Measurements from ENCODE around the gene GRIA3.

GRIA3 gene

GRCh38 chrX:123193101-123193500 is 9.0 kb downstream of the GRIA3 start:
- Histone ChIP-seq H3K27me3 (ENCODE audit: control insufficient read depth, insufficient read depth, low read length) (peaks cover 19% of the 10 kb centered on the region; the same call in 1 of the 2 replicates), H3K9ac (ENCODE audit: low read length) (no peak overlapping the region), H3K9me3 (ENCODE audit: control insufficient read depth, insufficient read depth, low read depth, low read length) (no peaks in the 10 kb centered on the region), H3K36me3 (ENCODE audit: control insufficient read depth, insufficient read depth, low read length) (no peaks in the 10 kb centered on the region), H3K27ac (ENCODE audit: low read depth, low read length) (no peak overlapping the region), H3K4me3 (ENCODE audit: low read depth, low read length) (no peak overlapping the region), H3K4me1 (ENCODE audit: control insufficient read depth, insufficient read depth, low read length) (peaks cover 19% of the 10 kb centered on the region; the same call in 1 of the 2 replicates)

- Histone ChIP-seq H3K4me3 (ENCODE audit: low read depth, low read length) (no peak overlapping the region), H3K4me1 (ENCODE audit: control insufficient read depth, insufficient read depth, low read length) (peaks cover 10% of the 10 kb centered on the region; the same call in 1 of the 2 replicates), H3K36me3 (ENCODE audit: control insufficient read depth, insufficient read depth, low read length) (no peaks in the 10 kb centered on the region), H3K9me3 (ENCODE audit: control insufficient read depth, insufficient read depth, low read depth, low read length) (no peaks in the 10 kb centered on the region), H3K9ac (ENCODE audit: low read length) (no peak overlapping the region), H3K27me3 (ENCODE audit: control insufficient read depth, insufficient read depth, low read length) (no peaks in the 10 kb centered on the region; the same call in 1 of the 2 replicates), H3K27ac (ENCODE audit: low read depth, low read length) (no peak overlapping the region)
Measured at GRCh38 chrX:123199338-123199737, 15.3 kb downstream of the GRIA3 start.

- Histone ChIP-seq H3K9me3 (ENCODE audit: control insufficient read depth, insufficient read depth, low read depth, low read length) (no peaks in the 10 kb centered on the region), H3K4me1 (ENCODE audit: control insufficient read depth, insufficient read depth, low read length) (peaks cover 10% of the 10 kb centered on the region; the same call in 1 of the 2 replicates), H3K27ac (ENCODE audit: low read depth, low read length) (no peak overlapping the region), H3K36me3 (ENCODE audit: control insufficient read depth, insufficient read depth, low read length) (no peaks in the 10 kb centered on the region), H3K4me3 (ENCODE audit: low read depth, low read length) (no peak overlapping the region), H3K9ac (ENCODE audit: low read length) (no peak overlapping the region), H3K27me3 (ENCODE audit: control insufficient read depth, insufficient read depth, low read length) (no peaks in the 10 kb centered on the region; the same call in 1 of the 2 replicates)
Measured at GRCh38 chrX:123201720-123202119, 17.6 kb downstream of the GRIA3 start.

- Histone ChIP-seq H3K27me3 (ENCODE audit: control insufficient read depth, insufficient read depth, low read length) (no peaks in the 10 kb centered on the region; the same call in 1 of the 2 replicates), H3K4me1 (ENCODE audit: control insufficient read depth, insufficient read depth, low read length) (peaks cover 10% of the 10 kb centered on the region; the same call in 1 of the 2 replicates), H3K4me3 (ENCODE audit: low read depth, low read length) (no peak overlapping the region), H3K27ac (ENCODE audit: low read depth, low read length) (no peak overlapping the region), H3K36me3 (ENCODE audit: control insufficient read depth, insufficient read depth, low read length) (no peaks in the 10 kb centered on the region), H3K9ac (ENCODE audit: low read length) (no peak overlapping the region), H3K9me3 (ENCODE audit: control insufficient read depth, insufficient read depth, low read depth, low read length) (no peaks in the 10 kb centered on the region)
Measured at GRCh38 chrX:123202523-123202922, 18.4 kb downstream of the GRIA3 start.

- Histone ChIP-seq H3K27ac (ENCODE audit: low read depth, low read length) (no peak overlapping the region), H3K27me3 (ENCODE audit: control insufficient read depth, insufficient read depth, low read length) (no peaks in the 10 kb centered on the region; the same call in 1 of the 2 replicates), H3K4me1 (ENCODE audit: control insufficient read depth, insufficient read depth, low read length) (peaks cover under 1% of the 10 kb centered on the region; the same call in 1 of the 2 replicates), H3K4me3 (ENCODE audit: low read depth, low read length) (no peak overlapping the region), H3K36me3 (ENCODE audit: control insufficient read depth, insufficient read depth, low read length) (no peaks in the 10 kb centered on the region), H3K9me3 (ENCODE audit: control insufficient read depth, insufficient read depth, low read depth, low read length) (no peaks in the 10 kb centered on the region), H3K9ac (ENCODE audit: low read length) (no peak overlapping the region)
Measured at GRCh38 chrX:123203772-123204171, 19.7 kb downstream of the GRIA3 start.

GRCh38 chrX:123206176-123206575 is 22.1 kb downstream of the GRIA3 start:
- Histone ChIP-seq H3K4me1 (ENCODE audit: control insufficient read depth, insufficient read depth, low read length) (no peaks in the 10 kb centered on the region), H3K27me3 (ENCODE audit: control insufficient read depth, insufficient read depth, low read length) (no peaks in the 10 kb centered on the region; the same call in 1 of the 2 replicates), H3K4me3 (ENCODE audit: low read depth, low read length) (no peak overlapping the region), H3K9ac (ENCODE audit: low read length) (no peak overlapping the region), H3K27ac (ENCODE audit: low read depth, low read length) (no peak overlapping the region), H3K9me3 (ENCODE audit: control insufficient read depth, insufficient read depth, low read depth, low read length) (no peaks in the 10 kb centered on the region), H3K36me3 (ENCODE audit: control insufficient read depth, insufficient read depth, low read length) (no peaks in the 10 kb centered on the region)

- H3K4me1 ChIP-seq (ENCODE audit: control insufficient read depth, insufficient read depth, low read length): peaks cover 2% of the 10 kb centered on the region; the same call in 1 of the 2 replicates
- no peak overlapping the region for H3K4me3 ChIP-seq (ENCODE audit: low read depth, low read length)
- no peak overlapping the region for H3K9ac ChIP-seq (ENCODE audit: low read length)
- no peaks in the 10 kb centered on the region for H3K36me3 ChIP-seq (ENCODE audit: control insufficient read depth, insufficient read depth, low read length)
- no peaks in the 10 kb centered on the region for H3K9me3 ChIP-seq (ENCODE audit: control insufficient read depth, insufficient read depth, low read depth, low read length)
- no peak overlapping the region for H3K27ac ChIP-seq (ENCODE audit: low read depth, low read length)
- peaks cover under 1% of the 10 kb centered on the region; the same call in 1 of the 2 replicates for H3K27me3 ChIP-seq (ENCODE audit: control insufficient read depth, insufficient read depth, low read length)
Measured at GRCh38 chrX:123210252-123210651, 26.2 kb downstream of the GRIA3 start.

- H3K9ac ChIP-seq (ENCODE audit: low read length): no peak overlapping the region
- peaks cover 29% of the 10 kb centered on the region; the same call in 1 of the 2 replicates for H3K27me3 ChIP-seq (ENCODE audit: control insufficient read depth, insufficient read depth, low read length)
- no peak overlapping the region for H3K27ac ChIP-seq (ENCODE audit: low read depth, low read length)
- peaks cover 18% of the 10 kb centered on the region for H3K4me1 ChIP-seq (ENCODE audit: control insufficient read depth, insufficient read depth, low read length)
- no peak overlapping the region for H3K4me3 ChIP-seq (ENCODE audit: low read depth, low read length)
- no peaks in the 10 kb centered on the region for H3K9me3 ChIP-seq (ENCODE audit: control insufficient read depth, insufficient read depth, low read depth, low read length)
- H3K36me3 ChIP-seq (ENCODE audit: control insufficient read depth, insufficient read depth, low read length): no peaks in the 10 kb centered on the region
Measured at GRCh38 chrX:123215397-123216089, 31.5 kb downstream of the GRIA3 start.

- no peak overlapping the region for H3K4me3 ChIP-seq (ENCODE audit: low read depth, low read length)
- H3K36me3 ChIP-seq (ENCODE audit: control insufficient read depth, insufficient read depth, low read length): no peaks in the 10 kb centered on the region
- no peaks in the 10 kb centered on the region for H3K9me3 ChIP-seq (ENCODE audit: control insufficient read depth, insufficient read depth, low read depth, low read length)
- no peak overlapping the region for H3K9ac ChIP-seq (ENCODE audit: low read length)
- no peak overlapping the region for H3K27ac ChIP-seq (ENCODE audit: low read depth, low read length)
- H3K4me1 ChIP-seq (ENCODE audit: control insufficient read depth, insufficient read depth, low read length): peaks cover 19% of the 10 kb centered on the region
- H3K27me3 ChIP-seq (ENCODE audit: control insufficient read depth, insufficient read depth, low read length): peaks cover 34% of the 10 kb centered on the region; the same call in 1 of the 2 replicates
Measured at GRCh38 chrX:123217077-123217476, 33.0 kb downstream of the GRIA3 start.

- Histone ChIP-seq H3K27me3 (ENCODE audit: control insufficient read depth, insufficient read depth, low read length) (peaks cover 39% of the 10 kb centered on the region; the same call in 1 of the 2 replicates), H3K4me3 (ENCODE audit: low read depth, low read length) (no peak overlapping the region), H3K36me3 (ENCODE audit: control insufficient read depth, insufficient read depth, low read length) (no peaks in the 10 kb centered on the region), H3K9me3 (ENCODE audit: control insufficient read depth, insufficient read depth, low read depth, low read length) (no peaks in the 10 kb centered on the region), H3K27ac (ENCODE audit: low read depth, low read length) (no peak overlapping the region), H3K9ac (ENCODE audit: low read length) (no peak overlapping the region), H3K4me1 (ENCODE audit: control insufficient read depth, insufficient read depth, low read length) (peaks cover 19% of the 10 kb centered on the region)
Measured at GRCh38 chrX:123217728-123218127, 33.6 kb downstream of the GRIA3 start.

GRCh38 chrX:123219916-123220315 is 35.8 kb downstream of the GRIA3 start:
- Histone ChIP-seq H3K9ac (ENCODE audit: low read length) (no peak overlapping the region), H3K27me3 (ENCODE audit: control insufficient read depth, insufficient read depth, low read length) (peaks cover 52% of the 10 kb centered on the region; the same call in 1 of the 2 replicates), H3K4me1 (ENCODE audit: control insufficient read depth, insufficient read depth, low read length) (peaks cover 19% of the 10 kb centered on the region), H3K36me3 (ENCODE audit: control insufficient read depth, insufficient read depth, low read length) (no peaks in the 10 kb centered on the region), H3K4me3 (ENCODE audit: low read depth, low read length) (no peak overlapping the region), H3K9me3 (ENCODE audit: control insufficient read depth, insufficient read depth, low read depth, low read length) (0 out of 2 replicates have a peak, but pooled peaks cover 3% of the 10 kb centered on the region), H3K27ac (ENCODE audit: low read depth, low read length) (no peak overlapping the region)
